GM23338 (cell line): ENCODE results near the gene CMTR1. TPM values are rescaled to one million over a fixed set of nuclear protein-coding genes. Genes with fewer than 3 reads are reported as not detected.

Source experiments
- ATAC-seq: fragments of 200-7000 bp; cut with Tn5 transposase; 3 replicates; pipeline ENCODE4 v1.9.1; 2020
- DNase-seq: peaks from one replicate; pipeline ENCODE4 v3.0.0-alpha.2; 2015; ENCODE audit warnings: low spot score
- H2AFZ ChIP-seq: fragments of 200-600 bp; sonication (generic); 2 replicates; pipeline ENCODE4 v1.8.0; 2016; ENCODE audit warnings: antibody characterized with exemption, mild to moderate bottlenecking, moderate library complexity
- H3F3A ChIP-seq: fragments of 200-600 bp; sonication (generic); replicated peaks from 2 replicates; pipeline ENCODE4 v1.8.0; 2017; ENCODE audit warnings: antibody characterized with exemption, mixed run types, low read depth
- H3K27ac ChIP-seq: fragments of 200-600 bp; sonication (generic); 2 replicates; pipeline ENCODE4 v1.6.1; 2016; ENCODE audit warnings: low read depth
- H3K27me3 ChIP-seq: fragments of 200-600 bp; sonication (generic); 2 replicates; pipeline ENCODE4 v1.8.0; 2016; ENCODE audit warnings: mild to moderate bottlenecking, mixed run types, moderate library complexity; ENCODE audit not compliant: insufficient read depth
- H3K36me3 ChIP-seq: fragments of 200-600 bp; sonication (generic); 2 replicates; pipeline ENCODE4 v1.8.0; 2016; ENCODE audit warnings: mild to moderate bottlenecking; ENCODE audit not compliant: insufficient read depth
- H3K4me1 ChIP-seq: fragments of 200-600 bp; sonication (generic); 2 replicates; pipeline ENCODE4 v1.8.0; 2016; ENCODE audit warnings: mild to moderate bottlenecking, moderate library complexity; ENCODE audit not compliant: insufficient read depth
- H3K4me2 ChIP-seq: fragments of 200-600 bp; sonication (generic); 2 replicates; pipeline ENCODE4 v1.7.1; 2017; ENCODE audit warnings: mixed run types
- H3K4me3 ChIP-seq: fragments of 200-600 bp; sonication (generic); 2 replicates; pipeline ENCODE4 v1.6.1; 2016; ENCODE audit warnings: mixed run types
- H3K79me2 ChIP-seq: fragments of 200-600 bp; sonication (generic); replicated peaks from 2 replicates; pipeline ENCODE4 v1.8.0; 2017; ENCODE audit warnings: mild to moderate bottlenecking; ENCODE audit not compliant: insufficient read depth
- H3K9me2 ChIP-seq: fragments of 200-600 bp; sonication (generic); 2 replicates; pipeline ENCODE4 v1.8.0; 2017; ENCODE audit not compliant: insufficient read depth
- H4K20me1 ChIP-seq: fragments of 200-600 bp; sonication (generic); replicated peaks from 2 replicates; pipeline ENCODE4 v1.8.0; 2017; ENCODE audit warnings: mild to moderate bottlenecking; ENCODE audit not compliant: insufficient read depth
- H3K27ac Mint-ChIP-seq: 2 replicates; pipeline ENCODE4 v1.8.0; 2020; ENCODE audit warnings: inconsistent platforms, mild to moderate bottlenecking, moderate library complexity, mixed read lengths
- H3K27me3 Mint-ChIP-seq: 3 replicates; pipeline ENCODE4 v1.8.0; 2022; ENCODE audit warnings: low read depth, mild to moderate bottlenecking, moderate library complexity, mixed read lengths, inconsistent platforms; ENCODE audit not compliant: insufficient read depth, poor library complexity
- H3K36me3 Mint-ChIP-seq: 3 replicates; pipeline ENCODE4 v1.8.0; 2021; ENCODE audit warnings: low read depth, mild to moderate bottlenecking, inconsistent platforms, moderate library complexity, mixed read lengths
- H3K4me1 Mint-ChIP-seq: 3 replicates; pipeline ENCODE4 v1.8.0; 2020; ENCODE audit warnings: mild to moderate bottlenecking, inconsistent platforms, mixed read lengths
- H3K4me3 Mint-ChIP-seq: 3 replicates; pipeline ENCODE4 v1.8.0; 2021; ENCODE audit warnings: moderate library complexity, mild to moderate bottlenecking, inconsistent platforms, mixed read lengths
- H3K9me3 Mint-ChIP-seq: 3 replicates; pipeline ENCODE4 v1.8.0; 2020; ENCODE audit warnings: moderate library complexity, mild to moderate bottlenecking, inconsistent platforms, mixed read lengths
- CREB1 ChIP-seq: fragments of 250-450 bp; sonication (Bioruptor Pico); IDR thresholded peaks from 2 replicates; pipeline ENCODE4 v1.5.0; 2020; ENCODE audit warnings: low read depth, mild to moderate bottlenecking, moderate library complexity
- EZH2 ChIP-seq: fragments of 200-600 bp; sonication (generic); IDR thresholded peaks from one replicate; pipeline ENCODE4 v1.8.0; 2017; ENCODE audit warnings: antibody characterized with exemption, mild to moderate bottlenecking, low read depth; ENCODE audit not compliant: unreplicated experiment
- EZH2phosphoT487 ChIP-seq: fragments of 200-600 bp; sonication (generic); IDR thresholded peaks from one replicate; pipeline ENCODE4 v1.8.1; 2018; ENCODE audit warnings: antibody characterized with exemption; ENCODE audit not compliant: unreplicated experiment
- JUNB ChIP-seq: IDR thresholded peaks from one replicate; pipeline ENCODE4 v1.6.1; 2016; ENCODE audit warnings: antibody characterized with exemption; ENCODE audit not compliant: unreplicated experiment
- NANOG ChIP-seq: IDR thresholded peaks from 2 replicates; pipeline ENCODE4 v1.6.1; 2016; ENCODE audit warnings: antibody characterized with exemption, borderline replicate concordance
- POLR2AphosphoS5 ChIP-seq: IDR thresholded peaks from 2 replicates; pipeline ENCODE4 v1.6.1; 2016; ENCODE audit warnings: antibody characterized with exemption, low read depth
- STAT1 ChIP-seq: IDR thresholded peaks from one replicate; pipeline ENCODE4 v1.6.1; 2016; ENCODE audit warnings: antibody characterized with exemption; ENCODE audit not compliant: unreplicated experiment
- ZNF331 ChIP-seq: fragments of 250-450 bp; sonication (Bioruptor Pico); IDR thresholded peaks from 2 replicates; pipeline ENCODE4 v1.5.0; 2020; ENCODE audit warnings: low read depth, mild to moderate bottlenecking, moderate library complexity
- polyA plus RNA-seq: library from polyadenylated mRNA; unstranded; fragments of >200 nt; fragmentation: Nextera tagmentation; extraction: Ambion mirVana; gene quantifications from 2 replicates; pipeline ENCODE4 v1.2.1, GENCODE V29; 2016
- total RNA-seq: library from RNA; depleted of rRNA; stranded (reverse); fragments of >200 nt; shearing (Covaris generic); gene quantifications from 2 replicates; pipeline ENCODE4 v1.2.3, GENCODE V29; 2014
- TF ChIP-seq, protein P1 (sequence below): IDR thresholded peaks from one replicate; pipeline ENCODE4 v1.6.1; 2018; ENCODE audit warnings: antibody characterized with exemption; ENCODE audit not compliant: unreplicated experiment
- TF ChIP-seq, protein P2 (sequence below): fragments of 250-450 bp; sonication (Bioruptor Pico); IDR thresholded peaks from 2 replicates; pipeline ENCODE4 v1.5.0; 2020; ENCODE audit warnings: mild to moderate bottlenecking, moderate library complexity
- TF ChIP-seq, protein P3 (sequence below): IDR thresholded peaks from 2 replicates; pipeline ENCODE4 v1.6.1; 2016; ENCODE audit warnings: antibody characterized with exemption

Gene CMTR1
- total and polyA plus RNA-seq, 2 experiments from 2014 or later = 7.3 to 36.4 TPM

DNA sequence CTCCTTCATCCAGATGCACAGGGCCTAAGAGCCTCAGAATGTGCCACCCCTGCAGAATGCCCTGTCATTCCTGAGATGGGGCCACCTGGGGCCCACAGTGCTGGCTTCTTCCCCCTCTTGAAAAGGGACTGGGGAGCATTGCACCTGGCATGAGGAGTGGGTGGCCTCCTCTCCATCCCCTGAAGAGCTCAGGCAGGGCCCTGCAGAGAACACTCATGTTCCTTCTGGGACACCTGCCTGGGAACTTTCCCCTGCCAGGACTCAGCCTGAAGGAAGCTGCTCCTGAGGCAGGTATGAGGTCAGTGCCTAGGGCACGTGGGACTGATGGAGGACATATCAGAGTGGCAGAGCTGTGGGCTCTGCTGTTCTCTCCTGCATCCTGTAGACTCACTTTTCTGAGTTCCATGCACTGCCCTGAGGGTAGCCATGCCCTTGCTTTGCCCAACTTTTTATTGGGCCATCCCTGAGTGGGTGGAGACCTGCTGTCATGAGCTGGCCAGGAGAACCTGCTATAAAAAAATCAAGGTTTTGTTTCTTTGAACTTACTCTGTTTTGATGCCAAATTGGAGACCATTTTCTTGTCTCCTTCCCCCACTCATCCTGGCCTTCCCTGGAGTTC, 47.2 kb downstream of the CMTR1 start:
- Mint-ChIP-seq H3K4me3 (no peak overlapping the region), H3K4me1 (peaks cover 19% of the 10 kb centered on the region), H3K27ac (no peak overlapping the region), H3K9me3 (no peaks in the 10 kb centered on the region), H3K36me3 (peaks cover 20% of the 10 kb centered on the region; the same call in 2 of the 3 replicates), H3K27me3 (peaks cover 9% of the 10 kb centered on the region)
- DNase-seq = no peak
- Histone ChIP-seq H3K9me2 (no peaks in the 10 kb centered on the region), H4K20me1 (no peaks in the 10 kb centered on the region; the same call in none of the 2 replicates), H2AFZ (no peak overlapping the region), H3K36me3 (no peaks in the 10 kb centered on the region), H3K79me2 (no peaks in the 10 kb centered on the region), H3K27ac (no peak overlapping the region), H3K4me1 (peaks cover 17% of the 10 kb centered on the region), H3K27me3 (no peaks in the 10 kb centered on the region), H3K4me3 (no peak overlapping the region), H3F3A (0 out of 2 replicates have a peak, but pooled peaks cover 6% of the 10 kb centered on the region), H3K4me2 (peak overlapping the region; percentile 60)
- ATAC-seq = no peak
- TF ChIP-seq ZNF331 (no peak), EZH2 (no peak), EZH2phosphoT487 (no peak), POLR2AphosphoS5 (no peak), STAT1 (no peak)
- TF ChIP-seq, protein P1, sequence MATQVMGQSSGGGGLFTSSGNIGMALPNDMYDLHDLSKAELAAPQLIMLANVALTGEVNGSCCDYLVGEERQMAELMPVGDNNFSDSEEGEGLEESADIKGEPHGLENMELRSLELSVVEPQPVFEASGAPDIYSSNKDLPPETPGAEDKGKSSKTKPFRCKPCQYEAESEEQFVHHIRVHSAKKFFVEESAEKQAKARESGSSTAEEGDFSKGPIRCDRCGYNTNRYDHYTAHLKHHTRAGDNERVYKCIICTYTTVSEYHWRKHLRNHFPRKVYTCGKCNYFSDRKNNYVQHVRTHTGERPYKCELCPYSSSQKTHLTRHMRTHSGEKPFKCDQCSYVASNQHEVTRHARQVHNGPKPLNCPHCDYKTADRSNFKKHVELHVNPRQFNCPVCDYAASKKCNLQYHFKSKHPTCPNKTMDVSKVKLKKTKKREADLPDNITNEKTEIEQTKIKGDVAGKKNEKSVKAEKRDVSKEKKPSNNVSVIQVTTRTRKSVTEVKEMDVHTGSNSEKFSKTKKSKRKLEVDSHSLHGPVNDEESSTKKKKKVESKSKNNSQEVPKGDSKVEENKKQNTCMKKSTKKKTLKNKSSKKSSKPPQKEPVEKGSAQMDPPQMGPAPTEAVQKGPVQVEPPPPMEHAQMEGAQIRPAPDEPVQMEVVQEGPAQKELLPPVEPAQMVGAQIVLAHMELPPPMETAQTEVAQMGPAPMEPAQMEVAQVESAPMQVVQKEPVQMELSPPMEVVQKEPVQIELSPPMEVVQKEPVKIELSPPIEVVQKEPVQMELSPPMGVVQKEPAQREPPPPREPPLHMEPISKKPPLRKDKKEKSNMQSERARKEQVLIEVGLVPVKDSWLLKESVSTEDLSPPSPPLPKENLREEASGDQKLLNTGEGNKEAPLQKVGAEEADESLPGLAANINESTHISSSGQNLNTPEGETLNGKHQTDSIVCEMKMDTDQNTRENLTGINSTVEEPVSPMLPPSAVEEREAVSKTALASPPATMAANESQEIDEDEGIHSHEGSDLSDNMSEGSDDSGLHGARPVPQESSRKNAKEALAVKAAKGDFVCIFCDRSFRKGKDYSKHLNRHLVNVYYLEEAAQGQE = no peak

DNA sequence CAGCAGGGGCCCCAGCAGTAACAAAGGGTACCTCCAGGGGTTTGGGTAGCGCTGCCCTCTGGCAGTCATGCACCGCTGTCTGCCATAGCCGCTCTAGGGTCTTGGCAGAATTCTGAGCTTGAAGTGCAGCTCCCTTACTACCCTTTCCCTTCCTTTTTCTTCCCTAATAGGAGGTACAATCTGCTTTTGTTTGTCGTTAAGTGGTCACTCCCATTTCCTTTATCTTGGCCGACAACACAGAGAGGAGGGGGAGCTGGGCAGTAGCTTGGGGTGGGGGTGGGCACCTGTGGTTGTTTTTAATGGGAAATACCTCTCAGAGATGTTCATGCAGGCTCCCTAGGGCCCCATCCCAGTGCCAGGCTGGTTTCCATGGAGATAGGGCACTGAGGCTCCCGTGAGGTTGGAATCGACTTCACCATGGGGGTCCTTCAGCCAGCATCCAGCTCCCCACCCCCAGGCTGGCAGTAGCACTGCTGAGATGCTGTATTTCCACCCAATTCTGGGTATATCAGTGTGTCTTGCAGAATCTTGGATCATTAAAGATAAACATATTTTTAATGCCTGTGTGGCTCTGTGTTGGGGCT, 48.0 kb downstream of the CMTR1 start:
- H3K4me1 ChIP-seq = peaks cover 17% of the 10 kb centered on the region
- DNase-seq (peak; percentile 52), ATAC-seq (peak; percentile 15)
- peaks cover 16% of the 10 kb centered on the region; the same call in 2 of the 3 replicates for H3K36me3 Mint-ChIP-seq
- no peaks in the 10 kb centered on the region for H3K27me3 ChIP-seq
- no peak overlapping the region for H3K27ac ChIP-seq
- H3F3A ChIP-seq = 0 out of 2 replicates have a peak, but pooled peaks cover 6% of the 10 kb centered on the region
- H4K20me1 ChIP-seq = no peaks in the 10 kb centered on the region; the same call in none of the 2 replicates
- H3K4me1 Mint-ChIP-seq = peaks cover 19% of the 10 kb centered on the region
- H3K4me3 Mint-ChIP-seq = peak overlapping the region; percentile 14; the same call in 1 of the 3 replicates
- no peaks in the 10 kb centered on the region for H3K9me2 ChIP-seq
- H3K4me2 ChIP-seq = peak overlapping the region; percentile 60
- no peak overlapping the region for H3K27ac Mint-ChIP-seq
- no peaks in the 10 kb centered on the region for H3K36me3 ChIP-seq
- H3K9me3 Mint-ChIP-seq = no peaks in the 10 kb centered on the region
- no peak overlapping the region for H2AFZ ChIP-seq
- no peaks in the 10 kb centered on the region for H3K79me2 ChIP-seq
- H3K4me3 ChIP-seq = no peak overlapping the region
- peaks cover 8% of the 10 kb centered on the region for H3K27me3 Mint-ChIP-seq
- TF ChIP-seq EZH2phosphoT487 (no peak), JUNB (no peak), CREB1 (CRISPR knock-in tag) (no peak), NANOG (no peak)
- TF ChIP-seq, protein P2, sequence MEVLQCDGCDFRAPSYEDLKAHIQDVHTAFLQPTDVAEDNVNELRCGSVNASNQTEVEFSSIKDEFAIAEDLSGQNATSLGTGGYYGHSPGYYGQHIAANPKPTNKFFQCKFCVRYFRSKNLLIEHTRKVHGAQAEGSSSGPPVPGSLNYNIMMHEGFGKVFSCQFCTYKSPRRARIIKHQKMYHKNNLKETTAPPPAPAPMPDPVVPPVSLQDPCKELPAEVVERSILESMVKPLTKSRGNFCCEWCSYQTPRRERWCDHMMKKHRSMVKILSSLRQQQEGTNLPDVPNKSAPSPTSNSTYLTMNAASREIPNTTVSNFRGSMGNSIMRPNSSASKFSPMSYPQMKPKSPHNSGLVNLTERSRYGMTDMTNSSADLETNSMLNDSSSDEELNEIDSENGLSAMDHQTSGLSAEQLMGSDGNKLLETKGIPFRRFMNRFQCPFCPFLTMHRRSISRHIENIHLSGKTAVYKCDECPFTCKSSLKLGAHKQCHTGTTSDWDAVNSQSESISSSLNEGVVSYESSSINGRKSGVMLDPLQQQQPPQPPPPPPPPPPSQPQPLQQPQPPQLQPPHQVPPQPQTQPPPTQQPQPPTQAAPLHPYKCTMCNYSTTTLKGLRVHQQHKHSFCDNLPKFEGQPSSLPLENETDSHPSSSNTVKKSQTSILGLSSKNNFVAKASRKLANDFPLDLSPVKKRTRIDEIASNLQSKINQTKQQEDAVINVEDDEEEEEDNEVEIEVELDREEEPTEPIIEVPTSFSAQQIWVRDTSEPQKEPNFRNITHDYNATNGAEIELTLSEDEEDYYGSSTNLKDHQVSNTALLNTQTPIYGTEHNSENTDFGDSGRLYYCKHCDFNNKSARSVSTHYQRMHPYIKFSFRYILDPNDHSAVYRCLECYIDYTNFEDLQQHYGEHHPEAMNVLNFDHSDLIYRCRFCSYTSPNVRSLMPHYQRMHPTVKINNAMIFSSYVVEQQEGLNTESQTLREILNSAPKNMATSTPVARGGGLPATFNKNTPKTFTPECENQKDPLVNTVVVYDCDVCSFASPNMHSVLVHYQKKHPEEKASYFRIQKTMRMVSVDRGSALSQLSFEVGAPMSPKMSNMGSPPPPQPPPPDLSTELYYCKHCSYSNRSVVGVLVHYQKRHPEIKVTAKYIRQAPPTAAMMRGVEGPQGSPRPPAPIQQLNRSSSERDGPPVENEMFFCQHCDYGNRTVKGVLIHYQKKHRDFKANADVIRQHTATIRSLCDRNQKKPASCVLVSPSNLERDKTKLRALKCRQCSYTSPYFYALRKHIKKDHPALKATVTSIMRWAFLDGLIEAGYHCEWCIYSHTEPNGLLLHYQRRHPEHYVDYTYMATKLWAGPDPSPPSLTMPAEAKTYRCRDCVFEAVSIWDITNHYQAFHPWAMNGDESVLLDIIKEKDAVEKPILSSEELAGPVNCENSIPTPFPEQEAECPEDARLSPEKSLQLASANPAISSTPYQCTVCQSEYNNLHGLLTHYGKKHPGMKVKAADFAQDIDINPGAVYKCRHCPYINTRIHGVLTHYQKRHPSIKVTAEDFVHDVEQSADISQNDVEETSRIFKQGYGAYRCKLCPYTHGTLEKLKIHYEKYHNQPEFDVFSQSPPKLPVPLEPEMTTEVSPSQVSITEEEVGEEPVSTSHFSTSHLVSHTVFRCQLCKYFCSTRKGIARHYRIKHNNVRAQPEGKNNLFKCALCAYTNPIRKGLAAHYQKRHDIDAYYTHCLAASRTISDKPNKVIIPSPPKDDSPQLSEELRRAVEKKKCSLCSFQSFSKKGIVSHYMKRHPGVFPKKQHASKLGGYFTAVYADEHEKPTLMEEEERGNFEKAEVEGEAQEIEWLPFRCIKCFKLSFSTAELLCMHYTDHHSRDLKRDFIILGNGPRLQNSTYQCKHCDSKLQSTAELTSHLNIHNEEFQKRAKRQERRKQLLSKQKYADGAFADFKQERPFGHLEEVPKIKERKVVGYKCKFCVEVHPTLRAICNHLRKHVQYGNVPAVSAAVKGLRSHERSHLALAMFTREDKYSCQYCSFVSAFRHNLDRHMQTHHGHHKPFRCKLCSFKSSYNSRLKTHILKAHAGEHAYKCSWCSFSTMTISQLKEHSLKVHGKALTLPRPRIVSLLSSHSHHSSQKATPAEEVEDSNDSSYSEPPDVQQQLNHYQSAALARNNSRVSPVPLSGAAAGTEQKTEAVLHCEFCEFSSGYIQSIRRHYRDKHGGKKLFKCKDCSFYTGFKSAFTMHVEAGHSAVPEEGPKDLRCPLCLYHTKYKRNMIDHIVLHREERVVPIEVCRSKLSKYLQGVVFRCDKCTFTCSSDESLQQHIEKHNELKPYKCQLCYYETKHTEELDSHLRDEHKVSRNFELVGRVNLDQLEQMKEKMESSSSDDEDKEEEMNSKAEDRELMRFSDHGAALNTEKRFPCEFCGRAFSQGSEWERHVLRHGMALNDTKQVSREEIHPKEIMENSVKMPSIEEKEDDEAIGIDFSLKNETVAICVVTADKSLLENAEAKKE = no peak
- TF ChIP-seq, protein P3, sequence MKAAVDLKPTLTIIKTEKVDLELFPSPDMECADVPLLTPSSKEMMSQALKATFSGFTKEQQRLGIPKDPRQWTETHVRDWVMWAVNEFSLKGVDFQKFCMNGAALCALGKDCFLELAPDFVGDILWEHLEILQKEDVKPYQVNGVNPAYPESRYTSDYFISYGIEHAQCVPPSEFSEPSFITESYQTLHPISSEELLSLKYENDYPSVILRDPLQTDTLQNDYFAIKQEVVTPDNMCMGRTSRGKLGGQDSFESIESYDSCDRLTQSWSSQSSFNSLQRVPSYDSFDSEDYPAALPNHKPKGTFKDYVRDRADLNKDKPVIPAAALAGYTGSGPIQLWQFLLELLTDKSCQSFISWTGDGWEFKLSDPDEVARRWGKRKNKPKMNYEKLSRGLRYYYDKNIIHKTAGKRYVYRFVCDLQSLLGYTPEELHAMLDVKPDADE = no peak
